ENCODE results near the gene TFB1M.

Gene TFB1M

DNA sequence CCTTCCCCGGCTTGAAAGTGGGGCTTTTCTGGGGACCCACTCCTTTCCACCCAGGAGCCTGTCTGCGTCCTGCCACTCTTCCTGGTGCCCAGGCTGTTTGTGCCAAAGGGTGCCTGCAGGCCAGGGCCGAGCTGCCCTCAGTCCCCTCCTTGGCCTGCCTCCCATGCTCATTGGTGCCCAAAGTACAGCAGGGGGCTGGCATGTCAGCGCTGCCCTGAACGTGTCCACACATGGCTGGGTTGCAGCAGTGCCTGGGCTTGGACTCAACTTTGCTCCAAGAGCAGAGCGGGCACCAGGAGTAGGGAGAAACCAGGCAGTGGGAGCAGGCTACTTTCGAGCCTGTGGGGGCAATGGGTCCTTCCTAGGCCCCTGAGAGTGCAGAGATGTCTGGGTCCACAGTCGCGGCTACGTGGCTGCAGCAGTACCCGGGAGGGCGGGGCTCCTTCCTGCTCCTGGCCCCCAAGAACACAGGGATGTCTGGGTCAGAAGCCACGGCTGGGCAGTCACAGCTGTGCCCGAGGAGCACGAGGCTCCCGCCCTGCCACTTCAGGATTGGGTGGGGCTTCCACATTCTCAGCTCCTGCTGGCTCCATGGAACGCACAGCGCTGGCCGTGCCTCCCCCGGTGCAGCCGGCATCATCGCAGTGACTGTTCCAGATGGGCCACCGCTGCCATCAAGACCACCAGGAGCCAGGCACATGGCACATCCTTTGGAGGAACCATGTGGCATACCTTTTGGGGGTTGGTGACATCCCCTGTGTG lies 100.5 kb downstream of the TFB1M start:
- TF ChIP-seq, protein P1, sequence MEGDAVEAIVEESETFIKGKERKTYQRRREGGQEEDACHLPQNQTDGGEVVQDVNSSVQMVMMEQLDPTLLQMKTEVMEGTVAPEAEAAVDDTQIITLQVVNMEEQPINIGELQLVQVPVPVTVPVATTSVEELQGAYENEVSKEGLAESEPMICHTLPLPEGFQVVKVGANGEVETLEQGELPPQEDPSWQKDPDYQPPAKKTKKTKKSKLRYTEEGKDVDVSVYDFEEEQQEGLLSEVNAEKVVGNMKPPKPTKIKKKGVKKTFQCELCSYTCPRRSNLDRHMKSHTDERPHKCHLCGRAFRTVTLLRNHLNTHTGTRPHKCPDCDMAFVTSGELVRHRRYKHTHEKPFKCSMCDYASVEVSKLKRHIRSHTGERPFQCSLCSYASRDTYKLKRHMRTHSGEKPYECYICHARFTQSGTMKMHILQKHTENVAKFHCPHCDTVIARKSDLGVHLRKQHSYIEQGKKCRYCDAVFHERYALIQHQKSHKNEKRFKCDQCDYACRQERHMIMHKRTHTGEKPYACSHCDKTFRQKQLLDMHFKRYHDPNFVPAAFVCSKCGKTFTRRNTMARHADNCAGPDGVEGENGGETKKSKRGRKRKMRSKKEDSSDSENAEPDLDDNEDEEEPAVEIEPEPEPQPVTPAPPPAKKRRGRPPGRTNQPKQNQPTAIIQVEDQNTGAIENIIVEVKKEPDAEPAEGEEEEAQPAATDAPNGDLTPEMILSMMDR (conservative IDR thresholded peaks at IDR 0.05; ENCODE audit: low read depth, low read length): no peak
- Histone ChIP-seq H3K27me3 (ENCODE audit: insufficient read depth, low read depth) (no peaks in the 10 kb centered on the region), H3K27ac (no peak overlapping the region), H3K9ac (no peak overlapping the region), H3K36me3 (ENCODE audit: insufficient read depth) (no peaks in the 10 kb centered on the region), H3K4me1 (ENCODE audit: low read depth, poor library complexity, severe bottlenecking) (no peaks in the 10 kb centered on the region), H3K4me2 (no peak overlapping the region), H2AFZ (ENCODE audit: low read depth) (no peak overlapping the region), H3K79me2 (ENCODE audit: insufficient read depth, low read depth) (no peaks in the 10 kb centered on the region), H4K20me1 (ENCODE audit: insufficient read depth) (no peaks in the 10 kb centered on the region), H3K4me3 (IDR thresholded peaks at IDR 0.05; ENCODE audit: insufficient read depth, low read depth, low read length) (no peak overlapping the region)

DNA sequence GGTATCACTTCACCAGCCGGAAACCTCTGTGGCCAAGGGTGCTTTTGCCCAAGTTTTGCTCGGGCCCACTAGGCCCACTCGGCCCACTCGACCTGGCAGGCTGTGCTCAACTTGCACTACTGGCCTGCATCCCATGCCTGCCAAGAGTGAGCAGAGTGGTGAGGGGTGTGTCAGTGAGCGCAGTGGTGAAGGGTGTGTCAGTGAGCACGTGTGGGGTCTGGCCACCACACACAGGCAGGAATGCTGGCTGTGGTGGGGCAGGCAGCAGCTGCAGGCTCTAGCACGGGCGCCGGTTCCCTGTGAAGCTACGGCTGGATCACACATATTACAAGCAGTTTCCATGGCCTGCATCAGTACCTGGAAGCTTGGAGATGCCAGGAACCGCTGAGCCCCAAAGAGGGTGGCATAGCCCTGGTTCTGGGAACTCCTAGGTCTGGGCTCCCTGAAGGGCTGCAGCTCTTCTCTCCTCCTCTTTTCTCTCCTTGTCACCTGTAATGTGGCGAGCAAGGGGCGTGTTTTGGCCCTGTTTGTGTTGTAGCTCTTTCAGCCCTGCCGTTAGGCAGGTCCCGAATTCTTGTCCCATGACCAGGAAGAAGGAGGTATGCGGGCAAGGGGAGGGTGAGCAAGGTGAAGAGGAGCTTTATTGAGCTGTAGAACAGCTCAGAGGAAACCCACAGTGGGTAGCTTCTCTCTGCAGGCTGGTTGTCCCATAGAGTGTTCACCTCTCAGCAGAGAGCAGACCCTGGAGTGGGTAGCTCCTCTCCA lies 101.5 kb downstream of the TFB1M start:
- no peaks in the 10 kb centered on the region for H3K4me1 ChIP-seq (ENCODE audit: low read depth, poor library complexity, severe bottlenecking)

DNA sequence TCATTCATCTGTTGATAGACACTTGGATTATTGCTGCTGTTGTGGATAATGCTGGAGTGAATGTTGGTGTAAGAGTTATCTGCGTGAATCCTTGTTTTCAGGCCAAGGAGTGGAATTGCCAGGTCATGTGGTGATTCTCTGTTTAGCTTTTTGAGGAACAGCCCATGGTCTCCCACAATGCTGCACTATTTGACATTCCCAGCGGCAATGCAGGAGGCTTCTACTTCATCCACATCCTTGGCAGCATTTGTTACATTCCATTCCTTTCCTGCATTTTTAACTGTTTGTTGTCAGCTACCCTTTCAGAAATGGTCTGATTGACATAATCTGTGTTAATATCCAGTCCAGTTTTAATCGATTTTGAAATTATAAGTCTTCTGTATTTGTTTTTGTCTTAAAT lies 102.2 kb downstream of the TFB1M start:
- no peak overlapping the region for H3K4me2 ChIP-seq
- no peak overlapping the region for H3K9ac ChIP-seq
- TF ChIP-seq, protein P1 (conservative IDR thresholded peaks at IDR 0.05; ENCODE audit: low read depth, low read length): no peak
- H4K20me1 ChIP-seq (ENCODE audit: insufficient read depth): no peaks in the 10 kb centered on the region
- H3K27me3 ChIP-seq (ENCODE audit: insufficient read depth, low read depth): no peaks in the 10 kb centered on the region
- H3K36me3 ChIP-seq (ENCODE audit: insufficient read depth): no peaks in the 10 kb centered on the region
- no peaks in the 10 kb centered on the region for H3K4me1 ChIP-seq (ENCODE audit: low read depth, poor library complexity, severe bottlenecking)
- H2AFZ ChIP-seq (ENCODE audit: low read depth): no peak overlapping the region
- no peak overlapping the region for H3K4me3 ChIP-seq (IDR thresholded peaks at IDR 0.05; ENCODE audit: insufficient read depth, low read depth, low read length)
- H3K79me2 ChIP-seq (ENCODE audit: insufficient read depth, low read depth): no peaks in the 10 kb centered on the region
- no peak overlapping the region for H3K27ac ChIP-seq

More for the DNA sequence above, 101.5 kb downstream of the TFB1M start:
- H2AFZ ChIP-seq (ENCODE audit: low read depth): no peak overlapping the region
- no peak overlapping the region for H3K4me2 ChIP-seq
- H3K27ac ChIP-seq: no peak overlapping the region
- no peaks in the 10 kb centered on the region for H3K79me2 ChIP-seq (ENCODE audit: insufficient read depth, low read depth)
- H4K20me1 ChIP-seq (ENCODE audit: insufficient read depth): no peaks in the 10 kb centered on the region
- H3K4me3 ChIP-seq (IDR thresholded peaks at IDR 0.05; ENCODE audit: insufficient read depth, low read depth, low read length): no peak overlapping the region
- H3K27me3 ChIP-seq (ENCODE audit: insufficient read depth, low read depth): no peaks in the 10 kb centered on the region
- H3K36me3 ChIP-seq (ENCODE audit: insufficient read depth): no peaks in the 10 kb centered on the region
- TF ChIP-seq, protein P1 (conservative IDR thresholded peaks at IDR 0.05; ENCODE audit: low read depth, low read length): no peak
- H3K9ac ChIP-seq: no peak overlapping the region

DNA sequence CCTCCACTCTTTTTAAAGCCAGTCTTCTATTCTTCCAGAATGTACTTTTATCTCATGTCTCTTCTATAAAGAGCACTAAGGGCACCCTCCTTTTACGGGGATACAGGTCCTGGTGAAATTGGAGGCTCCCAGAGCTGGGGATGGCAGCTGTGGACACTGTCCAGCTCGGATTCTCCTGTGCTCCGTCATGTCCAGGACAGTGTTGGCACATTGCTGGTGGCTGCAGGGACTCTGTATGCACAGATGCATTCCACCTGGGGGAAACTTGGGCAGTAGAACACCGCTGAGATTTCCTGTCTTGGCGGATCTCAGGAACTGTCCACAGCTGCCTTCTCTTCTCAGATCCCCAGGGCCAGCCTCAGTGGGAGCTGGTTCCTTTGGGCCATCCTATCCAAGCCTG lies 107.1 kb downstream of the TFB1M start:
- TF ChIP-seq, protein P1 (conservative IDR thresholded peaks at IDR 0.05; ENCODE audit: low read depth, low read length): no peak
- Histone ChIP-seq H3K36me3 (ENCODE audit: insufficient read depth) (no peaks in the 10 kb centered on the region), H3K4me1 (ENCODE audit: low read depth, poor library complexity, severe bottlenecking) (no peaks in the 10 kb centered on the region), H3K9ac (no peak overlapping the region), H4K20me1 (ENCODE audit: insufficient read depth) (no peaks in the 10 kb centered on the region), H3K79me2 (ENCODE audit: insufficient read depth, low read depth) (no peaks in the 10 kb centered on the region), H3K4me3 (IDR thresholded peaks at IDR 0.05; ENCODE audit: insufficient read depth, low read depth, low read length) (no peak overlapping the region), H3K4me2 (no peak overlapping the region), H3K27me3 (ENCODE audit: insufficient read depth, low read depth) (no peaks in the 10 kb centered on the region), H2AFZ (ENCODE audit: low read depth) (no peak overlapping the region), H3K27ac (no peak overlapping the region)
